Astrocyte (in vitro differentiated cells and primary cell): ENCODE results near the gene ERVFRD-1. TPM values are rescaled to one million over a fixed set of nuclear protein-coding genes. Genes with fewer than 3 reads are reported as not detected.
A peak's percentile ranks its signal among the peaks of the same experiment; 100 is the strongest.

Source experiments
- DNase-seq: peaks from one replicate; pipeline ENCODE4 v3.0.0-alpha.2; 2010; ENCODE audit warnings: low read depth
- FAIRE-seq: peaks from 2 replicates; lab custom pipeline; 2011; peaks lifted over from hg19 to GRCh38; lab: Jason Lieb, UNC
- H2AFZ ChIP-seq: 2 replicates; pipeline ENCODE4 v1.6.0; 2012; ENCODE audit warnings: low read depth, low read length, inconsistent platforms
- H3K27ac ChIP-seq: 2 replicates; pipeline ENCODE4 v1.5.1; 2011; ENCODE audit warnings: low read depth, low read length, inconsistent platforms
- H3K27me3 ChIP-seq: 2 replicates; pipeline ENCODE4 v1.6.0; 2011; ENCODE audit warnings: low read length, inconsistent platforms; ENCODE audit not compliant: insufficient read depth
- H3K36me3 ChIP-seq: 2 replicates; pipeline ENCODE4 v1.5.1; 2011; ENCODE audit warnings: low read length, inconsistent platforms; ENCODE audit not compliant: insufficient read depth
- H3K4me1 ChIP-seq: 2 replicates; pipeline ENCODE4 v1.5.1; 2011; ENCODE audit warnings: low read length, inconsistent platforms; ENCODE audit not compliant: insufficient read depth
- H3K4me2 ChIP-seq: 2 replicates; pipeline ENCODE4 v1.6.0; 2012; ENCODE audit warnings: low read length, inconsistent platforms
- H3K4me3 ChIP-seq: 2 replicates; pipeline ENCODE4 v1.5.1; 2011; ENCODE audit warnings: low read depth, mild to moderate bottlenecking, low read length, inconsistent platforms; ENCODE audit not compliant: insufficient read depth
- H3K79me2 ChIP-seq: 2 replicates; pipeline ENCODE4 v1.6.0; 2012; ENCODE audit warnings: mild to moderate bottlenecking, low read length, inconsistent platforms; ENCODE audit not compliant: insufficient read depth
- H3K9ac ChIP-seq: 2 replicates; pipeline ENCODE4 v1.6.0; 2012; ENCODE audit warnings: mild to moderate bottlenecking, low read length, inconsistent platforms
- H3K9me3 ChIP-seq: 2 replicates; pipeline ENCODE4 v1.5.1; 2012; ENCODE audit warnings: low read depth, mild to moderate bottlenecking, low read length, inconsistent platforms; ENCODE audit not compliant: insufficient read depth
- H4K20me1 ChIP-seq: 2 replicates; pipeline ENCODE4 v1.6.0; 2012; ENCODE audit warnings: low read length, inconsistent platforms; ENCODE audit not compliant: insufficient read depth
- H3K27ac Mint-ChIP-seq: one replicate; pipeline ENCODE4 v1.8.0; 2021; ENCODE audit warnings: mild to moderate bottlenecking, mixed read lengths; ENCODE audit not compliant: unreplicated experiment
- H3K27me3 Mint-ChIP-seq: one replicate; pipeline ENCODE4 v1.8.0; 2021; ENCODE audit warnings: low read depth, mixed read lengths; ENCODE audit not compliant: unreplicated experiment
- H3K36me3 Mint-ChIP-seq: one replicate; pipeline ENCODE4 v1.8.0; 2021; ENCODE audit warnings: low read depth, mixed read lengths; ENCODE audit not compliant: unreplicated experiment
- H3K4me1 Mint-ChIP-seq: one replicate; pipeline ENCODE4 v1.8.0; 2021; ENCODE audit warnings: low read depth, mixed read lengths; ENCODE audit not compliant: unreplicated experiment
- H3K4me3 Mint-ChIP-seq: one replicate; pipeline ENCODE4 v1.8.0; 2021; ENCODE audit warnings: mild to moderate bottlenecking, moderate library complexity, mixed read lengths; ENCODE audit not compliant: unreplicated experiment
- H3K9me3 Mint-ChIP-seq: one replicate; pipeline ENCODE4 v1.8.0; 2021; ENCODE audit warnings: mild to moderate bottlenecking, mixed read lengths; ENCODE audit not compliant: unreplicated experiment
- EZH2 ChIP-seq: IDR thresholded peaks from 2 replicates; pipeline ENCODE4 v1.6.1; 2012; ENCODE audit warnings: mild to moderate bottlenecking, low read length, inconsistent platforms; ENCODE audit not compliant: insufficient read depth
- total RNA-seq: library from RNA; stranded (reverse); gene quantifications from 2 replicates; pipeline ENCODE4 v1.2.1, GENCODE V29; 2021
- TF ChIP-seq, protein P1 (sequence below): IDR thresholded peaks from 2 replicates; pipeline ENCODE4 v1.5.1; 2011; ENCODE audit warnings: low read depth, mild to moderate bottlenecking, inconsistent platforms, low read length, moderate library complexity; ENCODE audit not compliant: insufficient read depth

ERVFRD-1 gene
- total RNA-seq, 1 donor from 2014 or later, result not detected

- no peak for FAIRE-seq
- TF ChIP-seq EZH2, result no peak
- TF ChIP-seq, protein P1, sequence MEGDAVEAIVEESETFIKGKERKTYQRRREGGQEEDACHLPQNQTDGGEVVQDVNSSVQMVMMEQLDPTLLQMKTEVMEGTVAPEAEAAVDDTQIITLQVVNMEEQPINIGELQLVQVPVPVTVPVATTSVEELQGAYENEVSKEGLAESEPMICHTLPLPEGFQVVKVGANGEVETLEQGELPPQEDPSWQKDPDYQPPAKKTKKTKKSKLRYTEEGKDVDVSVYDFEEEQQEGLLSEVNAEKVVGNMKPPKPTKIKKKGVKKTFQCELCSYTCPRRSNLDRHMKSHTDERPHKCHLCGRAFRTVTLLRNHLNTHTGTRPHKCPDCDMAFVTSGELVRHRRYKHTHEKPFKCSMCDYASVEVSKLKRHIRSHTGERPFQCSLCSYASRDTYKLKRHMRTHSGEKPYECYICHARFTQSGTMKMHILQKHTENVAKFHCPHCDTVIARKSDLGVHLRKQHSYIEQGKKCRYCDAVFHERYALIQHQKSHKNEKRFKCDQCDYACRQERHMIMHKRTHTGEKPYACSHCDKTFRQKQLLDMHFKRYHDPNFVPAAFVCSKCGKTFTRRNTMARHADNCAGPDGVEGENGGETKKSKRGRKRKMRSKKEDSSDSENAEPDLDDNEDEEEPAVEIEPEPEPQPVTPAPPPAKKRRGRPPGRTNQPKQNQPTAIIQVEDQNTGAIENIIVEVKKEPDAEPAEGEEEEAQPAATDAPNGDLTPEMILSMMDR, result no peak
These were observed 29.8 kb upstream of the ERVFRD-1 start for GRCh38 chr6:11141295-11141694.

GRCh38 chr6:11140056-11140455 lies 28.5 kb upstream of the ERVFRD-1 start:
- no peak overlapping the region for H3K4me3 Mint-ChIP-seq
- no peaks in the 10 kb centered on the region for H3K9me3 ChIP-seq
- no peak overlapping the region for H2AFZ ChIP-seq
- H3K4me3 ChIP-seq, result no peak overlapping the region
- no peaks in the 10 kb centered on the region for H4K20me1 ChIP-seq
- peaks cover 5% of the 10 kb centered on the region for H3K36me3 Mint-ChIP-seq
- no peaks in the 10 kb centered on the region for H3K27me3 Mint-ChIP-seq
- H3K4me1 ChIP-seq, result peaks cover 15% of the 10 kb centered on the region
- H3K4me1 Mint-ChIP-seq, result peaks cover 36% of the 10 kb centered on the region
- H3K9ac ChIP-seq, result no peak overlapping the region
- H3K4me2 ChIP-seq, result no peak overlapping the region
- no peaks in the 10 kb centered on the region for H3K9me3 Mint-ChIP-seq
- no peaks in the 10 kb centered on the region for H3K27me3 ChIP-seq
- no peak for TF ChIP-seq EZH2
- TF ChIP-seq, protein P1, result no peak
- no peak overlapping the region for H3K27ac Mint-ChIP-seq
- no peaks in the 10 kb centered on the region for H3K79me2 ChIP-seq
- FAIRE-seq, result no peak
- no peak for DNase-seq
- H3K36me3 ChIP-seq, result peaks cover 4% of the 10 kb centered on the region
- H3K27ac ChIP-seq, result no peak overlapping the region

More at GRCh38 chr6:11141295-11141694, 29.8 kb upstream of the ERVFRD-1 start:
- H2AFZ ChIP-seq, result no peak overlapping the region
- no peak overlapping the region for H3K4me3 Mint-ChIP-seq
- no peak overlapping the region for H3K27ac Mint-ChIP-seq
- H3K79me2 ChIP-seq, result no peaks in the 10 kb centered on the region
- no peaks in the 10 kb centered on the region for H3K27me3 Mint-ChIP-seq
- no peaks in the 10 kb centered on the region for H3K36me3 ChIP-seq
- no peak overlapping the region for H3K4me3 ChIP-seq
- H3K4me2 ChIP-seq, result no peak overlapping the region
- no peaks in the 10 kb centered on the region for H3K27me3 ChIP-seq
- no peaks in the 10 kb centered on the region for H3K9me3 ChIP-seq
- no peak for DNase-seq
- no peak overlapping the region for H3K9ac ChIP-seq
- peaks cover 34% of the 10 kb centered on the region for H3K4me1 Mint-ChIP-seq
- H3K27ac ChIP-seq, result no peak overlapping the region
- H4K20me1 ChIP-seq, result no peaks in the 10 kb centered on the region
- H3K36me3 Mint-ChIP-seq, result no peaks in the 10 kb centered on the region
- no peaks in the 10 kb centered on the region for H3K9me3 Mint-ChIP-seq
- peaks cover 15% of the 10 kb centered on the region for H3K4me1 ChIP-seq

- Mint-ChIP-seq H3K4me1 (peaks cover 36% of the 10 kb centered on the region), H3K4me3 (no peak overlapping the region), H3K36me3 (peaks cover 10% of the 10 kb centered on the region), H3K27ac (no peak overlapping the region), H3K27me3 (no peaks in the 10 kb centered on the region), H3K9me3 (no peaks in the 10 kb centered on the region)
- no peaks in the 10 kb centered on the region for H3K79me2 ChIP-seq
- DNase-seq, result peak; percentile 47
- no peaks in the 10 kb centered on the region for H3K27me3 ChIP-seq
- no peak for FAIRE-seq
- TF ChIP-seq, protein P1, result no peak
- no peak for TF ChIP-seq EZH2
- H3K9ac ChIP-seq, result no peak overlapping the region
- peaks cover 15% of the 10 kb centered on the region for H3K4me1 ChIP-seq
- H3K36me3 ChIP-seq, result peaks cover 6% of the 10 kb centered on the region
- H2AFZ ChIP-seq, result no peak overlapping the region
- H4K20me1 ChIP-seq, result no peaks in the 10 kb centered on the region
- H3K4me3 ChIP-seq, result no peak overlapping the region
- no peak overlapping the region for H3K4me2 ChIP-seq
- no peaks in the 10 kb centered on the region for H3K9me3 ChIP-seq
- H3K27ac ChIP-seq, result no peak overlapping the region
These were observed 27.8 kb upstream of the ERVFRD-1 start for GRCh38 chr6:11139051-11139960.
